Liver (tissue), 3 donors: ENCODE results near the gene RELT.

Source experiments
- EGR1 ChIP-seq, 2 donors: IDR thresholded peaks; 2 replicates each; pipeline ENCODE4 v1.6.1; 2016 to 2018; ENCODE audit warnings: antibody characterized with exemption in 2 of 2, low read depth in 2 of 2
- HNF4A ChIP-seq, 2 donors: conservative IDR thresholded peaks; 2 replicates each; pipeline ENCODE4 v1.6.1; 2016; ENCODE audit warnings: antibody characterized with exemption in 2 of 2, mild to moderate bottlenecking in 2 of 2
- TAF1 ChIP-seq: conservative IDR thresholded peaks from 2 replicates; pipeline ENCODE4 v1.6.1; 2016; ENCODE audit warnings: antibody characterized with exemption, mild to moderate bottlenecking
- TF ChIP-seq, protein P1 (sequence below): fragments of 150-350 bp; IDR thresholded peaks from 2 replicates; pipeline ENCODE4 v1.5.1; 2017; ENCODE audit warnings: improper control_type of control experiment, low read depth, low read length; ENCODE audit not compliant: missing input control
- TF ChIP-seq, protein P2 (sequence below): IDR thresholded peaks from 2 replicates; pipeline ENCODE4 v1.6.1; 2016; ENCODE audit warnings: antibody characterized with exemption, mild to moderate bottlenecking
- TF ChIP-seq, protein P3 (sequence below): IDR thresholded peaks from 2 replicates; pipeline ENCODE4 v1.6.1; 2016; ENCODE audit warnings: antibody characterized with exemption
- TF ChIP-seq, protein P4 (sequence below): IDR thresholded peaks from 2 replicates; pipeline ENCODE4 v1.6.1; 2016; ENCODE audit warnings: antibody characterized with exemption
- donor health status: healthy.
- donor health status: healthy.

DNA sequence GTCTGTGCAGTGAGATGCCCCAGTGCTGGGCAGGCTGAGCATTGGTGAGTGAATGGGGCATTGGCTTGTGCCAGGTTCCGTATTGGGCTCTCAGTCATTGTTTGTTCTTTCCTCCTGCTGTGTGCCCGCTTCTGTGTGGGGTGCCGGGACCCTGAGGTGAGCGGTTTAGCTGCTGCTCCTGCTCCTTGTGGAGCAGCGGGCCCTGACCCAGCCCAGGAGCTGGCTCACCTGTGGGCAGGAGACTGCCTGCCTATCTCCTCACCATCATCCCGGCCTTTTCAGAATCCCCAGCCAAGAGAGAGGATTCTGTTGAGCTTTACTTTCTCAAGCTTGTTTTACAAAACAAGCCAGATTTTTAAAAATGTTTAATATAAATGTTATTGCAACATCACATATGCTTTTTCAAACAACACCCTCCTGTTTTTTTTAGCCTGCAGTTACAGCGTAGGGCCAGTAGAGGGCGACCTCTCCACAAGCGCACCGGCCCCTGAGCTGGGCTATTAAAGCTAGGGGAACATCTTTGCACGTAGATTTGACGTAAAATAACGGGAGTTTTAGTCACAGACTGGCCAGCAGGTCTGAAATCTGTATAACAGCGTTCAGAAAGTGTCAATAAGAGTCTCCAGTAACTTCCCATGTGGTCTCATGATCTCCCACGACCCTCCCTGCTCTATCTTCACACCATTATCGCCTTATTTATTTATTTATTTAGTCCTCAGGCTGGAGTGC, 25.1 kb upstream of the RELT start:
- TF ChIP-seq, protein P1, sequence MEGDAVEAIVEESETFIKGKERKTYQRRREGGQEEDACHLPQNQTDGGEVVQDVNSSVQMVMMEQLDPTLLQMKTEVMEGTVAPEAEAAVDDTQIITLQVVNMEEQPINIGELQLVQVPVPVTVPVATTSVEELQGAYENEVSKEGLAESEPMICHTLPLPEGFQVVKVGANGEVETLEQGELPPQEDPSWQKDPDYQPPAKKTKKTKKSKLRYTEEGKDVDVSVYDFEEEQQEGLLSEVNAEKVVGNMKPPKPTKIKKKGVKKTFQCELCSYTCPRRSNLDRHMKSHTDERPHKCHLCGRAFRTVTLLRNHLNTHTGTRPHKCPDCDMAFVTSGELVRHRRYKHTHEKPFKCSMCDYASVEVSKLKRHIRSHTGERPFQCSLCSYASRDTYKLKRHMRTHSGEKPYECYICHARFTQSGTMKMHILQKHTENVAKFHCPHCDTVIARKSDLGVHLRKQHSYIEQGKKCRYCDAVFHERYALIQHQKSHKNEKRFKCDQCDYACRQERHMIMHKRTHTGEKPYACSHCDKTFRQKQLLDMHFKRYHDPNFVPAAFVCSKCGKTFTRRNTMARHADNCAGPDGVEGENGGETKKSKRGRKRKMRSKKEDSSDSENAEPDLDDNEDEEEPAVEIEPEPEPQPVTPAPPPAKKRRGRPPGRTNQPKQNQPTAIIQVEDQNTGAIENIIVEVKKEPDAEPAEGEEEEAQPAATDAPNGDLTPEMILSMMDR = peak; percentile 98
- TF ChIP-seq, protein P2, sequence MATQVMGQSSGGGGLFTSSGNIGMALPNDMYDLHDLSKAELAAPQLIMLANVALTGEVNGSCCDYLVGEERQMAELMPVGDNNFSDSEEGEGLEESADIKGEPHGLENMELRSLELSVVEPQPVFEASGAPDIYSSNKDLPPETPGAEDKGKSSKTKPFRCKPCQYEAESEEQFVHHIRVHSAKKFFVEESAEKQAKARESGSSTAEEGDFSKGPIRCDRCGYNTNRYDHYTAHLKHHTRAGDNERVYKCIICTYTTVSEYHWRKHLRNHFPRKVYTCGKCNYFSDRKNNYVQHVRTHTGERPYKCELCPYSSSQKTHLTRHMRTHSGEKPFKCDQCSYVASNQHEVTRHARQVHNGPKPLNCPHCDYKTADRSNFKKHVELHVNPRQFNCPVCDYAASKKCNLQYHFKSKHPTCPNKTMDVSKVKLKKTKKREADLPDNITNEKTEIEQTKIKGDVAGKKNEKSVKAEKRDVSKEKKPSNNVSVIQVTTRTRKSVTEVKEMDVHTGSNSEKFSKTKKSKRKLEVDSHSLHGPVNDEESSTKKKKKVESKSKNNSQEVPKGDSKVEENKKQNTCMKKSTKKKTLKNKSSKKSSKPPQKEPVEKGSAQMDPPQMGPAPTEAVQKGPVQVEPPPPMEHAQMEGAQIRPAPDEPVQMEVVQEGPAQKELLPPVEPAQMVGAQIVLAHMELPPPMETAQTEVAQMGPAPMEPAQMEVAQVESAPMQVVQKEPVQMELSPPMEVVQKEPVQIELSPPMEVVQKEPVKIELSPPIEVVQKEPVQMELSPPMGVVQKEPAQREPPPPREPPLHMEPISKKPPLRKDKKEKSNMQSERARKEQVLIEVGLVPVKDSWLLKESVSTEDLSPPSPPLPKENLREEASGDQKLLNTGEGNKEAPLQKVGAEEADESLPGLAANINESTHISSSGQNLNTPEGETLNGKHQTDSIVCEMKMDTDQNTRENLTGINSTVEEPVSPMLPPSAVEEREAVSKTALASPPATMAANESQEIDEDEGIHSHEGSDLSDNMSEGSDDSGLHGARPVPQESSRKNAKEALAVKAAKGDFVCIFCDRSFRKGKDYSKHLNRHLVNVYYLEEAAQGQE = no peak
- no peak for TF ChIP-seq HNF4A (conservative IDR thresholded peaks at IDR 0.05)
- TF ChIP-seq, protein P3, sequence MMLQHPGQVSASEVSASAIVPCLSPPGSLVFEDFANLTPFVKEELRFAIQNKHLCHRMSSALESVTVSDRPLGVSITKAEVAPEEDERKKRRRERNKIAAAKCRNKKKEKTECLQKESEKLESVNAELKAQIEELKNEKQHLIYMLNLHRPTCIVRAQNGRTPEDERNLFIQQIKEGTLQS = no peak
- no peak for TF ChIP-seq EGR1 (IDR thresholded peaks at IDR 0.05; ENCODE audit: low read depth in 2 of 2)
- TF ChIP-seq TAF1 = no peak
- TF ChIP-seq, protein P4, sequence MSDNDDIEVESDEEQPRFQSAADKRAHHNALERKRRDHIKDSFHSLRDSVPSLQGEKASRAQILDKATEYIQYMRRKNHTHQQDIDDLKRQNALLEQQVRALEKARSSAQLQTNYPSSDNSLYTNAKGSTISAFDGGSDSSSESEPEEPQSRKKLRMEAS = no peak
